Right atrium auricular region (tissue), 2 donors: ENCODE measurements around the gene PIK3R6. TPM values are rescaled to one million over a fixed set of nuclear protein-coding genes. Genes with fewer than 3 reads are reported as not detected.

Source experiments
- DNase-seq: peaks from one replicate; pipeline ENCODE4 v3.0.0-alpha.2; 2019; ENCODE audit warnings: low spot score
- H3K27ac ChIP-seq, 2 donors: fragments of 200-600 bp; sonication (generic); 1 replicate in 1 of 2; 2 replicates in 1 of 2; pipeline ENCODE4 v1.5.1; 2016 to 2019
- H3K27me3 ChIP-seq, 2 donors: fragments of 200-600 bp; sonication (generic); one replicate each; pipeline versions ENCODE4 v1.5.1 to v1.6.0; 2017 to 2019
- H3K36me3 ChIP-seq: fragments of 200-600 bp; sonication (generic); one replicate; pipeline ENCODE4 v1.5.1; 2016
- H3K4me1 ChIP-seq, 2 donors: fragments of 200-600 bp; sonication (generic); one replicate each; pipeline versions ENCODE4 v1.5.1 to v1.6.0; 2017 to 2019
- H3K4me3 ChIP-seq, 2 donors: fragments of 200-600 bp; sonication (generic); 1 replicate in 1 of 2; 2 replicates in 1 of 2; pipeline ENCODE4 v1.5.1; 2017 to 2019; ENCODE audit warnings: mild to moderate bottlenecking in 1 of 2, moderate library complexity in 1 of 2
- H3K9me3 ChIP-seq, 2 donors: fragments of 200-600 bp; sonication (generic); one replicate each; pipeline ENCODE4 v1.5.1; 2019
- total RNA-seq, 2 donors: library from RNA; depleted of rRNA; stranded (reverse); fragments of >200 nt; gene quantifications; one replicate each; pipeline ENCODE4 v1.1.0, GENCODE V29; 2016
- TF ChIP-seq, protein P1 (sequence below), 2 donors: fragments of 200-600 bp; sonication (generic); IDR thresholded peaks; one replicate each; pipeline ENCODE4 v1.5.1; 2019; ENCODE audit warnings: antibody characterized with exemption in 2 of 2

Gene PIK3R6
- total RNA-seq, 2 donors from 2014 or later = 0.51 TPM; not detected in 1

DNA sequence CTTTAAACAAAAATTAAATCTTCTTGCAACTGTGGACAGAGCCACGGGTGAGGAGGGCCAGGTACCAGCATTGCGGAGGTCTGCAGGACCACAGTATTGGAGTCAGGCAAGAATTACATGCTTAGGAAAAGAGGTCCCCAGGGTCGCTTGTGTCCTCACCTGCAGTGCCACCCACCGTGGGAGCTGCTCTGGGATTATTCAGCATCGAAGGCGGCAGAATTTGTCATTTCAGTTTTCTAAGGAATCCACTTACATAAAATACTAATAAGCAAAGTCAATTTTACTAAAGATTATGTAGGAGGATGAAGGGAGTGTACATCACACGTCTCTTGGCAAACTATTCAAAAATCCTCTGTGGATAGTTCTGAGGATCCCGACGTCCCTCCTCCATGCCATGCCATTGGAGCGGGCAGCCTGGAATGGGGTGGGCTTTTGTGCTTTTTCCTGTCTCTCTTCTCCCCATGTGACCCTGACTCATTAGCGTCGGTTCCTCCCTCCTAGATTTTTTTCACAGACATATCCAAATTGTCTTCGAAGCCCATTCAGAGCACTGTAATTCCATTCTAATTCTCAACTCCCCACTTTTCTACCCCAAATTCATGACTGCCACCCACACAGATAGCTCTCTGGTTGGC, 3.0 kb upstream of the PIK3R6 start:
- Histone ChIP-seq H3K27me3 (no peaks in the 10 kb centered on the region), H3K27ac (no peak overlapping the region), H3K9me3 (no peaks in the 10 kb centered on the region), H3K4me1 (peaks cover 0 to 21% of the 10 kb centered on the region in 2 donors), H3K4me3 (no peak overlapping the region), H3K36me3 (no peaks in the 10 kb centered on the region)
- no peak for DNase-seq
- TF ChIP-seq, protein P1, sequence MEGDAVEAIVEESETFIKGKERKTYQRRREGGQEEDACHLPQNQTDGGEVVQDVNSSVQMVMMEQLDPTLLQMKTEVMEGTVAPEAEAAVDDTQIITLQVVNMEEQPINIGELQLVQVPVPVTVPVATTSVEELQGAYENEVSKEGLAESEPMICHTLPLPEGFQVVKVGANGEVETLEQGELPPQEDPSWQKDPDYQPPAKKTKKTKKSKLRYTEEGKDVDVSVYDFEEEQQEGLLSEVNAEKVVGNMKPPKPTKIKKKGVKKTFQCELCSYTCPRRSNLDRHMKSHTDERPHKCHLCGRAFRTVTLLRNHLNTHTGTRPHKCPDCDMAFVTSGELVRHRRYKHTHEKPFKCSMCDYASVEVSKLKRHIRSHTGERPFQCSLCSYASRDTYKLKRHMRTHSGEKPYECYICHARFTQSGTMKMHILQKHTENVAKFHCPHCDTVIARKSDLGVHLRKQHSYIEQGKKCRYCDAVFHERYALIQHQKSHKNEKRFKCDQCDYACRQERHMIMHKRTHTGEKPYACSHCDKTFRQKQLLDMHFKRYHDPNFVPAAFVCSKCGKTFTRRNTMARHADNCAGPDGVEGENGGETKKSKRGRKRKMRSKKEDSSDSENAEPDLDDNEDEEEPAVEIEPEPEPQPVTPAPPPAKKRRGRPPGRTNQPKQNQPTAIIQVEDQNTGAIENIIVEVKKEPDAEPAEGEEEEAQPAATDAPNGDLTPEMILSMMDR (IDR thresholded peaks at IDR 0.05) = no peak

DNA sequence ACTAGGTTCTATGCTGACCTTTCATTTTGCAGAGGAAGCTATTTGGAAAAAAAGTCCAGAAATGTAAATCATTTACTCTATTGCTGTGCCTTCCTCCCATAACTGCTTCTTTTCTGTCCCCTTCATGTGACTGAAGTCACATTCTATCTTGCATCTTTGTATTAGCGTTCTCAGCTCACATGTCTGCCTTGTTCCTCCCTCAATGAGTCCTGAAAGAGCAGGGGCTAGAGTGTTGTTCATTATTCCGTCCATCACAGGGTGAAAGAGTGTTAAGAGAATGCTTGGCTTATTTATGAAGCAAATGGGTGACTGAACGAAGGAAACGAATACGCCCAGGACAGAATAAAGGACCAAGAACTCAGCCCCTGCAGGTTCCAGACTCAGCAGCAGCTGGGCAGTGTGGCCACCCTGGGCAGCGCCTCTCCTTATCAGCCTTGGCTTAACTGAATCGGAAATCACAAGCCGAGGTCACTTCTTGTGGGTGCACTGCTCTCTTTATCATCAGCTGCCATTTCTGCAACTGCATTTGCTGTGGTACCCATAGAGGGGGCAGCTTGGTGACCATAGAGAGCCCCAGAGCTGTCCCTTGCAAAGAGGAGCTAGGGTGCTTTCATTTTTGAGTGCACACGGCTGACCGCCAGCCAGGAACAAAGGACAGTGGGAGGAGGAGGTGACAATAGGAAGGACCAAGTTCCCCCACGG, 1.8 kb upstream of the PIK3R6 start:
- Histone ChIP-seq H3K27ac (no peak overlapping the region), H3K36me3 (no peaks in the 10 kb centered on the region), H3K27me3 (no peaks in the 10 kb centered on the region), H3K4me3 (no peak overlapping the region), H3K9me3 (no peaks in the 10 kb centered on the region), H3K4me1 (peaks cover 0 to 21% of the 10 kb centered on the region in 2 donors)
- DNase-seq = no peak
- TF ChIP-seq, protein P1 (IDR thresholded peaks at IDR 0.05) = no peak

DNA sequence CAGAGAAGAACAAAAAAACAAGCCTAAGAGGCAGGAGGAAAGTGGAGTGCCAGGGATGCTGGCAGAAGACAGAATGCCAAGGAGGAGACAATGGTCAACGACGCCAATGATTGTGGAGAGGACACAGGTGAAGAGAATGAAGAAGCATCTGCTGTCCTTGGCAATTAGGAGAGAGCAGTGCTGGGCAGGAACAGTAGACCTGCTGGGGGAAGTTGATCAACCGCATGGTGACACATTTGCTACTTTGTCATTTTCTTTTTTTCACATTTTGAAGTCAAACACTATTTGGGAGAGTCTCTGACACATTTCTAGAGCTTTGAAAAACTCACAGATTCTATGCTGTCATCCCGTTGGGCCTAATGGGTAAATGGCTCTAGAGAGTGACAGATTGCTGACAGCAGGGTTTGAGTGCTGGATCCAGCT, 1.1 kb upstream of the PIK3R6 start:
- Histone ChIP-seq H3K27ac (no peak overlapping the region), H3K4me1 (peaks cover 0 to 15% of the 10 kb centered on the region in 2 donors), H3K9me3 (no peaks in the 10 kb centered on the region), H3K4me3 (no peak overlapping the region), H3K36me3 (no peaks in the 10 kb centered on the region), H3K27me3 (no peaks in the 10 kb centered on the region)
- DNase-seq = no peak
- TF ChIP-seq, protein P1 (IDR thresholded peaks at IDR 0.05) = no peak

DNA sequence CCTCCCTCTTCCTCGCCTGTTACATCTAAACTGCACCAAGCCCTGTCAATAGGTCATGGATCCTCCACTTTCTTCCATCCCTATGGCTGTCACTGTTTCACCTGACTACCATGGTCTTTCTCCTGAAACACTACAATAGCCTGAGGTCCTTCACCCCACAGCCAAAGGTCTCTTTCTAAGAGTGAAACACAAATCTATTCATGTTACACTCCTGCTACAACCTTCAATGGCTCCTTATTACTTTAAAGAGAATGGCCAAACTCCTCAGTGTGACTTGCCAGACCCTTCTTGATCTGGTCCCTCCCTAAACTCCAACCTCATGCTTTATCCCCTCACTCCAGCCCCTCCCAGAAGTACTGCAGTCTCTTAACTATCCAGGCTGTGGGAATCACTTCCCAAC, 618 bp upstream of the PIK3R6 start:
- TF ChIP-seq, protein P1 (IDR thresholded peaks at IDR 0.05) = no peak
- Histone ChIP-seq H3K4me3 (no peak overlapping the region), H3K27me3 (no peaks in the 10 kb centered on the region), H3K9me3 (no peaks in the 10 kb centered on the region), H3K36me3 (no peaks in the 10 kb centered on the region), H3K4me1 (peaks cover 0 to 12% of the 10 kb centered on the region in 2 donors), H3K27ac (no peak overlapping the region)
- no peak for DNase-seq

DNA sequence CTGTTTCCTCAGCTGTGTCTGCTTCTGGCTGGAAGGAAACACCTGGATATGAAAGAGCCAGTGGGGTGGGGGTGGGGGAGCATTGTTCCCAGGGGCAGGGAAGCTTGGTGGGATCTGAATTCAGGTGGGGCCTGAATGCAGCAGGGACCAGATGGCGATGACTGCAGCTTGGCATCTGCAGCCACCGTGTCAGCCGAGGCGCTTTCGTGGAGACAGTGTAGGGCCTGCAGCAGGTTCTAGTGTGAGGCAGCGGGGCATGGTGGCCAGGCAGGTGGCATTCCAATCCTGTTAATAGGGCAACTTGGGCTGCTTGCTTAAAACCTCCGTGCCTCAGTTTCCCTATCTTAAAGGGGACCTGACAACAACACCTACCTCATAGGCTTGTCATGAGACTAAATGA, 1.7 kb downstream of the PIK3R6 start:
- no peak for DNase-seq
- TF ChIP-seq, protein P1 (IDR thresholded peaks at IDR 0.05) = no peak
- no peak overlapping the region for H3K27ac ChIP-seq
- no peaks in the 10 kb centered on the region for H3K9me3 ChIP-seq
- H3K4me3 ChIP-seq = no peak overlapping the region
- H3K27me3 ChIP-seq = no peaks in the 10 kb centered on the region
- peaks cover 0 to 6% of the 10 kb centered on the region in 2 donors for H3K4me1 ChIP-seq
- H3K36me3 ChIP-seq = no peaks in the 10 kb centered on the region
